Kidney epithelial cell (primary cell): ENCODE data around the gene CMTM4. TPM values are rescaled to one million over a fixed set of nuclear protein-coding genes. Genes with fewer than 3 reads are reported as not detected.
A peak's percentile ranks its signal among the peaks of the same experiment; 100 is the strongest.

Source experiments
- DNase-seq: peaks from one replicate; pipeline ENCODE4 v3.0.0-alpha.2; 2010; ENCODE audit warnings: low read depth
- H3K27me3 ChIP-seq: 2 replicates; pipeline ENCODE4 v1.6.0; 2011; ENCODE audit warnings: low read length; ENCODE audit not compliant: control insufficient read depth, insufficient read depth
- H3K36me3 ChIP-seq: 2 replicates; pipeline ENCODE4 v1.5.1; 2011; ENCODE audit warnings: low read length; ENCODE audit not compliant: control insufficient read depth, insufficient read depth
- H3K4me3 ChIP-seq: 2 replicates; pipeline ENCODE4 v1.5.1; 2011; ENCODE audit warnings: low read depth, mild to moderate bottlenecking, control low read depth, low read length
- CTCF ChIP-seq: IDR thresholded peaks from 2 replicates; pipeline ENCODE4 v1.5.1; 2011; ENCODE audit warnings: mild to moderate bottlenecking, moderate library complexity, low read length, control low read depth, inconsistent platforms; ENCODE audit not compliant: insufficient read depth, poor library complexity, severe bottlenecking
- total RNA-seq: library from RNA; depleted of rRNA; stranded (reverse); fragments of >200 nt; gene quantifications from 2 replicates; pipeline ENCODE4 v1.2.3, GENCODE V29; 2015

Gene CMTM4
- total RNA-seq, 1 donor from 2014 or later: 75.2 TPM

GRCh38 chr16:66591018-66591417 is 105.5 kb downstream of the CMTM4 start:
- Histone ChIP-seq H3K36me3 (no peaks in the 10 kb centered on the region), H3K4me3 (no peak overlapping the region), H3K27me3 (no peaks in the 10 kb centered on the region)
- TF ChIP-seq CTCF: no peak
- DNase-seq: no peak

- H3K36me3 ChIP-seq: no peaks in the 10 kb centered on the region
- TF ChIP-seq CTCF: no peak
- no peak overlapping the region for H3K4me3 ChIP-seq
- no peaks in the 10 kb centered on the region for H3K27me3 ChIP-seq
- no peak for DNase-seq
Observed at GRCh38 chr16:66590322-66590721, 106.2 kb downstream of the CMTM4 start.

GRCh38 chr16:66588981-66589713 is 107.4 kb downstream of the CMTM4 start:
- H3K36me3 ChIP-seq: no peaks in the 10 kb centered on the region
- no peak overlapping the region for H3K4me3 ChIP-seq
- no peak for DNase-seq
- H3K27me3 ChIP-seq: no peaks in the 10 kb centered on the region
- TF ChIP-seq CTCF: peak; percentile 65

- H3K27me3 ChIP-seq: no peaks in the 10 kb centered on the region
- no peak overlapping the region for H3K4me3 ChIP-seq
- DNase-seq: no peak
- no peaks in the 10 kb centered on the region for H3K36me3 ChIP-seq
- no peak for TF ChIP-seq CTCF
Observed at GRCh38 chr16:66587881-66588600, 108.5 kb downstream of the CMTM4 start.

- Histone ChIP-seq H3K4me3 (no peak overlapping the region), H3K36me3 (no peaks in the 10 kb centered on the region), H3K27me3 (no peaks in the 10 kb centered on the region)
- TF ChIP-seq CTCF: no peak
- no peak for DNase-seq
Observed at GRCh38 chr16:66585481-66586239, 110.9 kb downstream of the CMTM4 start.
